Upper lobe of right lung (tissue), 1 donor: ENCODE results near the gene PPP2R5D. TPM values are rescaled to one million over a fixed set of nuclear protein-coding genes. Genes with fewer than 3 reads are reported as not detected.

Experiments used
- ATAC-seq: fragments of 200-7000 bp; cut with Tn5 transposase; one replicate; pipeline ENCODE4 v1.9.1; 2020; ENCODE audit warnings: mild to moderate bottlenecking, moderate library complexity
- DNase-seq: peaks from one replicate; pipeline ENCODE4 v3.0.0-alpha.2; 2020
- H3K27ac ChIP-seq: fragments of 200-600 bp; one replicate; pipeline ENCODE4 v1.8.0; 2022
- H3K27me3 ChIP-seq: fragments of 200-600 bp; one replicate; pipeline ENCODE4 v1.8.0; 2022; ENCODE audit warnings: mild to moderate bottlenecking
- H3K36me3 ChIP-seq: fragments of 200-600 bp; one replicate; pipeline ENCODE4 v1.8.0; 2022
- H3K4me1 ChIP-seq: fragments of 200-600 bp; one replicate; pipeline ENCODE4 v1.8.0; 2022
- H3K4me3 ChIP-seq: fragments of 200-600 bp; one replicate; pipeline ENCODE4 v1.8.0; 2022; ENCODE audit warnings: mild to moderate bottlenecking
- H3K9me3 ChIP-seq: fragments of 200-600 bp; one replicate; pipeline ENCODE4 v1.8.0; 2022
- CTCF ChIP-seq: fragments of 200-600 bp; IDR thresholded peaks from one replicate; pipeline ENCODE4 v1.8.0; 2022; ENCODE audit warnings: antibody characterized with exemption
- intact Hi-C: fragments of 100-400 bp; cut with DNase I; formaldehyde crosslinking; loops from one replicate; pipeline ENCODE4 v1.11.0; 2022
- total RNA-seq: library from RNA; stranded (reverse); fragmentation: NEBNext Ultra II Directional; extraction: Animal tissue kit (Norgen Biotek cat#: 25700); gene quantifications from one replicate; pipeline ENCODE4 v1.2.1, GENCODE V29; 2021
- donor health status: DM: no; HTN: yes; CAD: no; lungs with severe emphysema.

PPP2R5D gene
- total RNA-seq, 1 donor from 2014 or later = 24.1 TPM

- no peak for ATAC-seq
These were observed 28.9 kb downstream of the PPP2R5D start for GRCh38 chr6:43013097-43013842.

GRCh38 chr6:43013843-43014433 is 29.6 kb downstream of the PPP2R5D start, which contains the start of the genes KLHDC3 and MEA1:
Gene KLHDC3 (plus strand): TSS chr6:43014249. CDS start chr6:43017193, 2,944 bp downstream.
Gene MEA1 (minus strand): TSS chr6:43013946. CDS start chr6:43013813, 133 bp downstream.
- intact Hi-C loops = no loop called here
- H3K4me3 ChIP-seq = peak within 1 kb of the TSS; percentile 56
- no peaks in the 10 kb centered on the region for H3K9me3 ChIP-seq
- no peaks in the 10 kb centered on the region for H3K27me3 ChIP-seq
- no peak for TF ChIP-seq CTCF
- peak; percentile 99 for DNase-seq
- peak within 1 kb of the TSS; percentile 80 for H3K27ac ChIP-seq
- peak; percentile 98 for ATAC-seq
- peaks cover 35% of the 10 kb centered on the region for H3K4me1 ChIP-seq
- peaks cover 55% of the 10 kb centered on the region for H3K36me3 ChIP-seq

More at GRCh38 chr6:43013097-43013842, 28.9 kb downstream of the PPP2R5D start:
- no peaks in the 10 kb centered on the region for H3K9me3 ChIP-seq
- TF ChIP-seq CTCF = no peak
- H3K4me1 ChIP-seq = peaks cover 35% of the 10 kb centered on the region
- H3K27ac ChIP-seq = peak overlapping the region; percentile 80
- peak overlapping the region; percentile 56 for H3K4me3 ChIP-seq
- DNase-seq = no peak
- intact Hi-C loops = no loop called here
- peaks cover 55% of the 10 kb centered on the region for H3K36me3 ChIP-seq
- no peaks in the 10 kb centered on the region for H3K27me3 ChIP-seq

- Histone ChIP-seq H3K9me3 (no peaks in the 10 kb centered on the region), H3K4me1 (peaks cover 35% of the 10 kb centered on the region), H3K36me3 (peaks cover 55% of the 10 kb centered on the region), H3K4me3 (peak overlapping the region; percentile 56), H3K27ac (peak overlapping the region; percentile 47), H3K27me3 (no peaks in the 10 kb centered on the region)
- no peak for TF ChIP-seq CTCF
- intact Hi-C loops = no loop called here
- no peak for DNase-seq
- no peak for ATAC-seq
These were observed 30.1 kb downstream of the PPP2R5D start for GRCh38 chr6:43014434-43014909.

GRCh38 chr6:43016176-43016942 is 32.0 kb downstream of the PPP2R5D start:
- no peak for TF ChIP-seq CTCF
- H3K27me3 ChIP-seq = no peaks in the 10 kb centered on the region
- ATAC-seq = no peak
- peaks cover 41% of the 10 kb centered on the region for H3K36me3 ChIP-seq
- intact Hi-C loops = no loop called here
- no peaks in the 10 kb centered on the region for H3K9me3 ChIP-seq
- no peak overlapping the region for H3K4me3 ChIP-seq
- peak overlapping the region; percentile 6 for H3K27ac ChIP-seq
- no peak for DNase-seq
- H3K4me1 ChIP-seq = peaks cover 43% of the 10 kb centered on the region

- no peak for DNase-seq
- H3K27ac ChIP-seq = no peak overlapping the region
- peaks cover 43% of the 10 kb centered on the region for H3K4me1 ChIP-seq
These were observed 32.6 kb downstream of the PPP2R5D start for GRCh38 chr6:43016943-43017334.

More at GRCh38 chr6:43016943-43017334, 32.6 kb downstream of the PPP2R5D start:
- no peak for TF ChIP-seq CTCF
- no peak for ATAC-seq
- Histone ChIP-seq H3K4me3 (no peak overlapping the region), H3K27me3 (no peaks in the 10 kb centered on the region), H3K9me3 (no peaks in the 10 kb centered on the region), H3K36me3 (peaks cover 35% of the 10 kb centered on the region)
- intact Hi-C loops = no loop called here
